Thoracic aorta (tissue), 2 donors: ENCODE measurements around the gene TMEFF1. TPM values are rescaled to one million over a fixed set of nuclear protein-coding genes. Genes with fewer than 3 reads are reported as not detected.

Source experiments
- ATAC-seq: fragments of 150-250 bp; one replicate; pipeline ENCODE4 v1.8.0; 2017; ENCODE audit warnings: low read depth; ENCODE audit not compliant: insufficient number of reproducible peaks, low FRiP score
- DNase-seq: peaks from one replicate; pipeline ENCODE4 v3.0.0-alpha.2; 2020; ENCODE audit warnings: low spot score
- H3K27ac ChIP-seq, 2 donors: fragments of 200-600 bp; sonication (generic); 1 replicate in 1 of 2; 2 replicates in 1 of 2; pipeline ENCODE4 v1.5.1; 2016; ENCODE audit warnings: mild to moderate bottlenecking in 2 of 2, moderate library complexity in 2 of 2
- H3K27me3 ChIP-seq: fragments of 200-600 bp; sonication (generic); replicated peaks from 2 replicates; pipeline ENCODE4 v1.6.0; 2016; ENCODE audit warnings: mild to moderate bottlenecking; ENCODE audit not compliant: insufficient read depth
- H3K36me3 ChIP-seq: fragments of 200-600 bp; sonication (generic); one replicate; pipeline ENCODE4 v1.5.1; 2016
- H3K4me1 ChIP-seq, 2 donors: fragments of 200-600 bp; sonication (generic); 1 replicate in 1 of 2; 2 replicates in 1 of 2; pipeline versions ENCODE4 v1.5.1 to v1.6.0; 2016; ENCODE audit warnings: low read depth in 2 of 2, mild to moderate bottlenecking in 1 of 2; ENCODE audit not compliant: control insufficient read depth in 1 of 2
- H3K4me3 ChIP-seq: fragments of 200-600 bp; sonication (generic); 2 replicates; pipeline ENCODE4 v1.5.1; 2016; ENCODE audit warnings: mild to moderate bottlenecking
- H3K9me3 ChIP-seq: fragments of 200-600 bp; sonication (generic); 2 replicates; pipeline ENCODE4 v1.5.1; 2016
- total RNA-seq, 2 donors: library from RNA; depleted of rRNA; stranded (reverse); fragments of >200 nt; gene quantifications; one replicate each; pipeline versions ENCODE4 v1.1.0 to v1.2.3, GENCODE V29; 2016
- TF ChIP-seq, protein P1 (sequence below): fragments of 200-600 bp; sonication (generic); IDR thresholded peaks from one replicate; pipeline ENCODE4 v1.5.1; 2019; ENCODE audit warnings: antibody characterized with exemption

Gene TMEFF1
- total RNA-seq, 2 donors from 2014 or later, result not detected

GRCh38 chr9:100557053-100557452, 84.1 kb downstream of the TMEFF1 start:
- DNase-seq, result no peak
- TF ChIP-seq, protein P1, sequence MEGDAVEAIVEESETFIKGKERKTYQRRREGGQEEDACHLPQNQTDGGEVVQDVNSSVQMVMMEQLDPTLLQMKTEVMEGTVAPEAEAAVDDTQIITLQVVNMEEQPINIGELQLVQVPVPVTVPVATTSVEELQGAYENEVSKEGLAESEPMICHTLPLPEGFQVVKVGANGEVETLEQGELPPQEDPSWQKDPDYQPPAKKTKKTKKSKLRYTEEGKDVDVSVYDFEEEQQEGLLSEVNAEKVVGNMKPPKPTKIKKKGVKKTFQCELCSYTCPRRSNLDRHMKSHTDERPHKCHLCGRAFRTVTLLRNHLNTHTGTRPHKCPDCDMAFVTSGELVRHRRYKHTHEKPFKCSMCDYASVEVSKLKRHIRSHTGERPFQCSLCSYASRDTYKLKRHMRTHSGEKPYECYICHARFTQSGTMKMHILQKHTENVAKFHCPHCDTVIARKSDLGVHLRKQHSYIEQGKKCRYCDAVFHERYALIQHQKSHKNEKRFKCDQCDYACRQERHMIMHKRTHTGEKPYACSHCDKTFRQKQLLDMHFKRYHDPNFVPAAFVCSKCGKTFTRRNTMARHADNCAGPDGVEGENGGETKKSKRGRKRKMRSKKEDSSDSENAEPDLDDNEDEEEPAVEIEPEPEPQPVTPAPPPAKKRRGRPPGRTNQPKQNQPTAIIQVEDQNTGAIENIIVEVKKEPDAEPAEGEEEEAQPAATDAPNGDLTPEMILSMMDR, result no peak
- no peak for ATAC-seq
- Histone ChIP-seq H3K36me3 (no peaks in the 10 kb centered on the region), H3K27me3 (no peaks in the 10 kb centered on the region), H3K9me3 (no peaks in the 10 kb centered on the region), H3K4me1 (no peaks in the 10 kb centered on the region), H3K4me3 (no peak overlapping the region), H3K27ac (no peak overlapping the region)

GRCh38 chr9:100561256-100561655, 88.3 kb downstream of the TMEFF1 start:
- TF ChIP-seq, protein P1, result no peak
- no peak for DNase-seq
- no peak for ATAC-seq

GRCh38 chr9:100567856-100568255, 94.9 kb downstream of the TMEFF1 start:
- Histone ChIP-seq H3K9me3 (no peaks in the 10 kb centered on the region), H3K36me3 (no peaks in the 10 kb centered on the region), H3K27me3 (no peaks in the 10 kb centered on the region), H3K4me1 (no peaks in the 10 kb centered on the region), H3K27ac (no peak overlapping the region), H3K4me3 (no peak overlapping the region)
- ATAC-seq (no peak), DNase-seq (no peak)
- TF ChIP-seq, protein P1, result no peak

More at GRCh38 chr9:100561256-100561655, 88.3 kb downstream of the TMEFF1 start:
- Histone ChIP-seq H3K36me3 (no peaks in the 10 kb centered on the region), H3K27ac (no peak overlapping the region), H3K4me1 (no peaks in the 10 kb centered on the region), H3K4me3 (no peak overlapping the region), H3K27me3 (no peaks in the 10 kb centered on the region), H3K9me3 (no peaks in the 10 kb centered on the region)

DNA sequence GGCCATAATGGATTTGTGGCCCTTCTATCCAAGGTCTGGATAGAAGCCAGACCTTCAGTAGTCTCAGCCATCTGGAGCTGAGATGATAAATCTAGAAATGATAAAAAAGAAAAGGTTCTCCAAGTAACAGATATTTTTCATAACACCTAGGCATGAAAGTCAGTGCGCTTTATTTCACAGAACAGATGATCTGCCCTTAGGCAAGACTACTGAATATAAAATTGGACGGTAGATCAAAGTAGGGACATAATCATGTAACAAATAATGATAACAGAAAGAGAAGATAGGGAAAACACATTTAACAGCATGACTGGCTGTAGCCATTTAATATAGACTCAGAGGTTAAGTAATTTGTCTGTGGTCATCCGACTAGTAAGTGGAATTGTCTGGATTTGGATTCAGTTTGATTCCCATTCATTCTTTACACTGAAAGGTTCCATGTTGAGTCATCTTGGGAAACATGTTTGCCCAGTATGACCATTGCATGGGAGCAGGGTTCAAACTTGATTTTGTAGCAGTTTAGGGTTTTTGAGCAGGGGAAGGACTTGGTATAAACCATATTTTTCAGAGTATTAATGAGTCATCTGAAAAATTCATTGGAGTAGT, 100.8 kb downstream of the TMEFF1 start:
- ATAC-seq (no peak), DNase-seq (no peak)
- Histone ChIP-seq H3K4me3 (no peak overlapping the region), H3K36me3 (no peaks in the 10 kb centered on the region), H3K27ac (no peak overlapping the region), H3K27me3 (no peaks in the 10 kb centered on the region), H3K9me3 (no peaks in the 10 kb centered on the region), H3K4me1 (no peaks in the 10 kb centered on the region)
- TF ChIP-seq, protein P1, result no peak

DNA sequence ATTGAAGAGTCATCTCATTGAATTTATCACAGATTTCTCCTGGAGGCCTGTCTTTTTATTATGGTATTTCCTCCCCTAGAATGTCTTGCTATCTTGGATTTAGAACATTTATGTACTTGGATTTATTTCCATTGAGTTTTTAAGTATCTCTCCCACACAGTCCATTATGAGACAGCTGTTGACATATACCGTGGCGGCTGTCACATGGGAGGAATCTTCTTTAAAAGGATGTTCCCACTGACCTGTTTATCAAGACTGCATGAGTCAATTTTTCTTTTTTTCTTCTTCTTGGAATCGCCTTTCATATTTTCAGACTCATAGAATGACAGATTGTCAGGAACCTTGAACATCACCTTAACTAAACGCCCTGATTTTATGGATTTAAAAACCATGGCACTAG, 102.1 kb downstream of the TMEFF1 start:
- DNase-seq (no peak), ATAC-seq (no peak)
- Histone ChIP-seq H3K27me3 (no peaks in the 10 kb centered on the region), H3K4me3 (no peak overlapping the region), H3K27ac (no peak overlapping the region), H3K9me3 (no peaks in the 10 kb centered on the region), H3K4me1 (peaks cover 3 to 6% of the 10 kb centered on the region in 2 donors), H3K36me3 (no peaks in the 10 kb centered on the region)
- TF ChIP-seq, protein P1, result no peak
